GM12878 (cell line): Measurements from ENCODE around the gene ANXA2R. TPM values are rescaled to one million over a fixed set of nuclear protein-coding genes. Genes with fewer than 3 reads are reported as not detected.

ENCODE experiments used
- BHLHE40 ChIP-seq, 2 experiments: fragments of 450-650 bp in 1 of 2; IDR thresholded peaks; 2 replicates each; pipeline ENCODE4 v1.6.1; 2011 to 2017; ENCODE audit warnings: low read depth in 2 of 2, borderline replicate concordance in 1 of 2, improper control_type of control experiment in 1 of 2, low read length in 1 of 2, mild to moderate bottlenecking in 1 of 2
- CBFB ChIP-seq: IDR thresholded peaks from 2 replicates; pipeline ENCODE4 v1.6.1; 2016; ENCODE audit warnings: antibody characterized with exemption, low read depth
- E4F1 ChIP-seq: fragments of 450-650 bp; IDR thresholded peaks from 2 replicates; pipeline ENCODE4 v1.6.1; 2018; ENCODE audit warnings: borderline replicate concordance, mild to moderate bottlenecking; ENCODE audit not compliant: partially characterized antibody
- MTA3 ChIP-seq: IDR thresholded peaks from 2 replicates; pipeline ENCODE4 v1.6.1; 2012; ENCODE audit warnings: low read length, inconsistent platforms, borderline replicate concordance
- NKRF ChIP-seq: fragments of 450-650 bp; conservative IDR thresholded peaks from 2 replicates; pipeline ENCODE4 v1.6.1; 2017; ENCODE audit warnings: mild to moderate bottlenecking, moderate library complexity
- NR2C2 ChIP-seq: IDR thresholded peaks from 2 replicates; pipeline ENCODE4 v1.6.1; 2011; ENCODE audit warnings: borderline replicate concordance, low read depth; ENCODE audit not compliant: control insufficient read depth, insufficient read length
- POLR2A ChIP-seq: IDR thresholded peaks from 2 replicates; pipeline ENCODE4 v1.6.1; 2011; ENCODE audit warnings: low read depth, mild to moderate bottlenecking, low read length
- RAD51 ChIP-seq: fragments of 450-650 bp; IDR thresholded peaks from 2 replicates; pipeline ENCODE4 v1.6.1; 2016; ENCODE audit warnings: moderate library complexity, mild to moderate bottlenecking, inconsistent platforms
- RB1 ChIP-seq: fragments of 450-650 bp; formaldehyde crosslinking; IDR thresholded peaks from 2 replicates; pipeline ENCODE4 v1.6.1; 2017; ENCODE audit warnings: mild to moderate bottlenecking, borderline replicate concordance
- RBBP5 ChIP-seq: fragments of 200-600 bp; sonication (generic); conservative IDR thresholded peaks from 2 replicates; pipeline ENCODE4 v1.6.1; 2016
- RELB ChIP-seq: fragments of 450-650 bp; IDR thresholded peaks from 2 replicates; pipeline ENCODE4 v1.6.1; 2017; ENCODE audit warnings: low read depth, mild to moderate bottlenecking, moderate library complexity
- ZBTB4 ChIP-seq: fragments of 450-650 bp; formaldehyde crosslinking; IDR thresholded peaks from 2 replicates; pipeline ENCODE4 v1.4.0; 2022; ENCODE audit warnings: mild to moderate bottlenecking, moderate library complexity
- ZNF24 ChIP-seq: fragments of 450-650 bp; IDR thresholded peaks from 2 replicates; pipeline ENCODE4 v1.6.1; 2017; ENCODE audit warnings: antibody characterized with exemption, mild to moderate bottlenecking
- polyA plus RNA-seq, 11 experiments: library from polyadenylated mRNA; depleted of rRNA in 4 of 11; unstranded in 6 of 11; stranded (reverse) in 5 of 11; fragments of >200 nt; fragmentation: Nextera tagmentation in 4 of 11; fragmentation: Illumina TruSeq in 1 of 11; extraction: Ambion mirVana in 4 of 11; extraction: Trizol in 1 of 11; gene quantifications; 1 replicate in 1 of 11; 2 replicates in 10 of 11; pipeline versions ENCODE4 v1.2.1 to v1.2.3, GENCODE V29; 2011 to 2016; ENCODE audit warnings: inconsistent platforms in 2 of 11, missing spikeins in 2 of 11, low read depth in 1 of 11
- total RNA-seq, 4 experiments: library from RNA; depleted of rRNA in 3 of 4; stranded (reverse); fragments of >200 nt in 3 of 4; fragmentation: Illumina TruSeq in 1 of 4; extraction: Trizol in 1 of 4; gene quantifications; 2 replicates each; pipeline versions ENCODE4 v1.2.1 to v1.2.3, GENCODE V29; 2013 to 2021
- TF ChIP-seq, protein P1 (sequence below): IDR thresholded peaks from 2 replicates; pipeline ENCODE4 v1.6.1; 2011; ENCODE audit warnings: low read depth, low read length, improper control_type of control experiment, borderline replicate concordance
- TF ChIP-seq, protein P2 (sequence below): fragments of 150-350 bp; IDR thresholded peaks from 2 replicates; pipeline ENCODE4 v1.6.1; 2014; ENCODE audit warnings: mild to moderate bottlenecking, low read depth, low read length

ANXA2R gene
- total and polyA plus RNA-seq, 10 of the 15 experiments (the other 5 are each of a cell fraction or from before 2014, with no cell fraction given) = 2.3 to 7.8 (median 4.4) TPM

DNA sequence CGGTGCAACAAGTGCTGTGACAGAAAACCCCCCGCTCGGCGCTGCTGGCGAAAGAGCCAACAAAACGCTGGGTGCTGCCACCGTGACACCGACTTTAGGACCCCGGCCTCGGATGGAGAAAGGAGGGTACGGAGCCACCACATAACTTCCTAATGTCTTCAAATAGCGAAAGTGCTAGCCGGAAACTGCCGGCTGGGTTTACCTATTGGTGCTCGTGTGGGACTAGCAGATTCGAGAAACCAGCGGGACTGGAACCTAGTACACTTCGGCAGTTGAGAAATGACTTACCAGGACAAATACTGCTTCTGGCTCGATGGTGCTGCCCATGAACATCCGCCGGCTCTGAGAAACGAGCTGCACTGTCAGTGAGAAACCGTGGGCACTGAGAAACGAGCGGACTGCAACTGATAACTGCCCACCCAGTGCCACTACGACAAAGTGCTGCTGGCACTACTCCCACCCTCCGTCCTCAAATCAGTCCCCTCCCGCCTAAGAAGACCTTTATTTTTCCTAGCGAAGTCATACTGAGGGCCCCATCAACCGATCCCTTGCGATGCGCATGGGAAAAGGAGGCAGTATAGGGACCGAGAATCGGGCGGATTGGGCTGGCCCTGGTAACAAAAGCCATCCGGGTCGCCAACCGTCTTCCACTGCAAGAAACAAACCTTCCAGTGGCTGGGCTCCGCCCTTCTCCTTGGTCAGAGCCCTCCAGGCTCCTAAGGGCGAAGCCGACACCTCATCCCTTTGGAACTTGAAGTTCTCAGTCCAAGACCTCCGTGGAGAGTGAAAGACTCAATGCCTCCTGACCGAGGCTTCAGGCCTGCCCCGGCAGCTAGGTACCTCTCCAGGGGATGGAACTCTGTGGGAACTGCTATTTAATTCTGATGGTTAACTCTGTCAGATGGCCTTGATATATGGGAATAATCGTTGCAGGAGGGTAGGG lies 27.0 kb upstream of the ANXA2R start (continued):
- TF ChIP-seq, protein P1, sequence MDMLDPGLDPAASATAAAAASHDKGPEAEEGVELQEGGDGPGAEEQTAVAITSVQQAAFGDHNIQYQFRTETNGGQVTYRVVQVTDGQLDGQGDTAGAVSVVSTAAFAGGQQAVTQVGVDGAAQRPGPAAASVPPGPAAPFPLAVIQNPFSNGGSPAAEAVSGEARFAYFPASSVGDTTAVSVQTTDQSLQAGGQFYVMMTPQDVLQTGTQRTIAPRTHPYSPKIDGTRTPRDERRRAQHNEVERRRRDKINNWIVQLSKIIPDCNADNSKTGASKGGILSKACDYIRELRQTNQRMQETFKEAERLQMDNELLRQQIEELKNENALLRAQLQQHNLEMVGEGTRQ = no peak
- TF ChIP-seq ZNF24 = no peak
- 0 out of 2 replicates have a peak, but pooled peaks have one; percentile 63 for TF ChIP-seq MTA3
- TF ChIP-seq NR2C2 = no peak
- TF ChIP-seq, protein P2, sequence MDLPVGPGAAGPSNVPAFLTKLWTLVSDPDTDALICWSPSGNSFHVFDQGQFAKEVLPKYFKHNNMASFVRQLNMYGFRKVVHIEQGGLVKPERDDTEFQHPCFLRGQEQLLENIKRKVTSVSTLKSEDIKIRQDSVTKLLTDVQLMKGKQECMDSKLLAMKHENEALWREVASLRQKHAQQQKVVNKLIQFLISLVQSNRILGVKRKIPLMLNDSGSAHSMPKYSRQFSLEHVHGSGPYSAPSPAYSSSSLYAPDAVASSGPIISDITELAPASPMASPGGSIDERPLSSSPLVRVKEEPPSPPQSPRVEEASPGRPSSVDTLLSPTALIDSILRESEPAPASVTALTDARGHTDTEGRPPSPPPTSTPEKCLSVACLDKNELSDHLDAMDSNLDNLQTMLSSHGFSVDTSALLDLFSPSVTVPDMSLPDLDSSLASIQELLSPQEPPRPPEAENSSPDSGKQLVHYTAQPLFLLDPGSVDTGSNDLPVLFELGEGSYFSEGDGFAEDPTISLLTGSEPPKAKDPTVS = peak; percentile 88
- TF ChIP-seq BHLHE40 (IDR thresholded peaks at IDR 0.05; ENCODE audit: borderline replicate concordance in 1 of 2, low read depth in 2 of 2, low read length in 1 of 2) = peak in 1 of 2 experiments; percentile 56; a peak in 1 of 4 replicates
- peak; percentile 52; the same call in 1 of the 2 replicates for TF ChIP-seq NKRF
- TF ChIP-seq ZBTB4 (CRISPR knock-in tag) = no peak
- TF ChIP-seq CBFB = no peak
- TF ChIP-seq POLR2A = peak; percentile 47; the same call in 1 of the 2 replicates
- no peak for TF ChIP-seq RBBP5
- TF ChIP-seq RAD51 = 0 out of 2 replicates have a peak, but pooled peaks have one; percentile 11
- peak; percentile 90 for TF ChIP-seq RELB
- peak; percentile 58; the same call in 1 of the 2 replicates for TF ChIP-seq RB1
- TF ChIP-seq E4F1 = no peak
